Glomerular visceral epithelial cell (primary cell): ENCODE results near the gene TXNRD3.
A peak's percentile ranks its signal among the peaks of the same experiment; 100 is the strongest.
"Not testable (repeated sequence)": the region's sequence is repeated elsewhere in the genome, so short reads cannot be mapped to it uniquely, and the experiment has no call there.

ENCODE experiments used
- DNase-seq: peaks from one replicate; pipeline ENCODE4 v3.0.0-alpha.2; 2016; ENCODE audit errors: extremely low spot score

Gene TXNRD3

DNA sequence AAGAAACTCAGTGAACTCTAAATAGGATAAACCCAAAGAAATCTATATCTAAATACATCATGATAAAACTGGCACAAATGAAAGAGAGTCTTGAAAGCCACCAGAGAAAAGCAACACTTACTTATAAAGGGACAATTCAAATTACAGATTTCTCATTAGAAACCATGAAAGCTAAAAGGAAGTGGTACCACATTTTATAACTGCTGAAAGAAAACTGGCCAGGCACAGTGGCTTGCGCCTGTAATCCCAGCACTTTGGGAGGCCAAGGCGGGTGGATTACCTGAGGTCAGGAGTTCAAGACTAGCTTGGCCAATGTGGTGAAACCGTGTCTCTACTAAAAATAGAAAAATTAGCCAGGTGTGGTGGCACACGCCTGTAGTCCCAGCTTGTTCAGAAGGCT, 59.4 kb downstream of the TXNRD3 start:
- not testable (repeated sequence) for DNase-seq

DNA sequence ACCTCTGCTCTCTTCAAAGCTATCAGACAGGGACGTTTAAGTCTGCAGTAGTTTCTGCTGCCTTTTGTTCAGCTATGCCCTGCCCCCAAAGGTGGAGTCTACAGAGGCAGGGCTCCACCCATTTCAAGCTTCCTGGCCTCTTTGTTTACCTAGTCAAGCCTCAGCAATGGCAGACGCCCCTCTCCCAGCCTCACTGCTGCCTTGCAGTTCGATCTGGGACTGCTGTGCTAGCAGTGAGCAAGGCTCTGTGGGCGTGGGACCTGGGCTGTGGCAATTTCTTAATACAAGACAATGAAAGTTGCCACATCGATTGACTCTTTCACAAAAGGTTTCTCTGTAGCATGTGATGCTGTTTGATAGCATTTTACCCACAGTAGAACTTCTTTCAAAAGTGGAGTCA, 63.4 kb downstream of the TXNRD3 start:
- not testable (repeated sequence) for DNase-seq

DNA sequence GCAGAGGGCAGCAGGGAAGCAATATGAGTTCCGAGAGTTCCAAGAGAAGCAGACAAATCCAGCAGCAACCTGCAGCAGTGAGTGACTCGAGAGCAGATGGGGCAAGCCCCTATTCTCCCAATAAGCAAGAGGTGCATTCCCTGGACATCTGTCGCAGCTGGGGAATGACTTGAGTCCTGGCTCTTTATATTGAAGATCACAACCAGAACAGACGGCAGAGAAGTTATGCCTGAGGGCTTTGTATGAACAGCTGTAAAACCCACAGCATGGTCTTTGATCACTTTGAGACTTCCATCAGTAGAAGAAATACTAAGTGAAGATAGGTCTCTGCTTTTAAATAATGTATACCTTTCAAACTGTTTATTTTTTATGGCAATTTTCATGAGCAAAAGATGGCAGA, 72.6 kb downstream of the TXNRD3 start:
- DNase-seq: no peak

DNA sequence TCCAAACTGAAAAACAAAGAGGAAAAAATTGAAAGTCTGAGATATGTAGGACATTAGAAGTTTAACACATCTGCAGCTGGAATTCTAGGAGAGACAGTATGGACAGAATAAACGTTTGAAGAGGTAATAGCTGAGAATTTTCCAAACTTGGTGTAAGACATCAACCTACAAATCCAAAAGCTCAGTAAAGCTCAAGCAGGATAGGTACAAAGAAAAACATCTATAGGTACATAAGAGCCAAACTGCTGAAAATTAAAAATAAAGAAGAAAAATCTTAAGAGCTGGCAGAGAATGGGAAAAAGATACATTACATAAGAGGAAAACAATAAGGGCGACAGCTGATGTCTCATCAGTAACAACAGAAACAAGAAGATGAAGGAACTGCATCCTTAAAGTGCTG, 73.4 kb downstream of the TXNRD3 start:
- DNase-seq: no peak

DNA sequence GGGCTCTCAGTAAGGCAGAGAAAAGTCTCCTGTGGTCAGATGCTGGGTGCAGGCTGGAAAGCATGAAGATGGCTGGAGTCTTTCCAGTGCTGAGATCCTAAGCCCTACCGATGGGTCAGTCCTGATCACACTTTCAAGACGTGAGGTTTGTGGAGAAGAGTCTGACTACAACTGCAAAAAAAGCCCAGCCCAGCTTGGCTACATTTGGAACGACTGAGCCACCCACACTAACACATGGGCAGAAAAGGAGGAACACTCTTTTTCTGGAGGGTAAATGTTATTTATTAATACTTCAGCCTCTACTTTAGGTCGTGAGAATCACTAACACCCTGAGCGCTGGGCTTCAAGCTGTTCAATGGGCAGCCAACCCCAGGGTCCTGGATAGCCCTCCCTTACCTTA, 74.2 kb downstream of the TXNRD3 start:
- DNase-seq: no peak

DNA sequence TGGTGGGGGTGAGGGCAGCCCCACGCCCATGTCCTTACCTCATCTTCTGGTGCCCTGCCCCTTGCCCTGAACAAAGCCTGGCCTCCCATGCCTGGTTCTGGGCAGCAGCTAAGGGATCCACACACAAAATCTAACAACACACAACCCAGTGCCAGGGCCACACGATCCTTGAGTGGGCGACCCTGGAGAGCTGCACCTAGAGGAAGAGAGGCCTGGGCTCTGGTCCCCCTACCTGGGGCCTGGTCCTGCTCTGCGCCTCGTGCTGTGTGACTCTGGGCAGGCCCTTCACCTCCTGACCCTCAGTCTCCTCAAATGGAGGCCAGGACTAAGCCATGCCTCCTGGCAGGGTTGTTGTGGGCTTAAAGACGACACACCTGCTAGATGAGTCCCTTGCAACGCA, 76.2 kb downstream of the TXNRD3 start:
- no peak for DNase-seq

DNA sequence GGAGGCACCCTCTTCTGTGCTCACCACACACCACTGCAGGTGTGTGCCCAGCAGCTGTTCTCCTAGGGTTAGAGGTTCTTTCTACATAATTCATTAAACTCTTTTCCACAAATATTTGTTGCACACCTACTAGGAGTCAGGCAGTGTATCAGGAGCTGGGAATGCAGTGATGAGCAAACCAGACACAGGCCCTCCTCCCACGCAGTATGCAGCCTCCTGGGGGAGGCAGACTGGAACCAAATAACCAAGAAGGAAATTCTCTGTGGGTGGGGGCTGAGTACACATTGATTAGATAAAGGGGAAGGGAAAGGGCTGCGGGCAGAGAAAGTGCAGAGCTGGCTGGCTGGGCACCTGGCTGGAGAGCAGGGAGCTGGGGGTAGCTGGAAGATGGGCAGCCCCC, 77.7 kb downstream of the TXNRD3 start:
- no peak for DNase-seq

DNA sequence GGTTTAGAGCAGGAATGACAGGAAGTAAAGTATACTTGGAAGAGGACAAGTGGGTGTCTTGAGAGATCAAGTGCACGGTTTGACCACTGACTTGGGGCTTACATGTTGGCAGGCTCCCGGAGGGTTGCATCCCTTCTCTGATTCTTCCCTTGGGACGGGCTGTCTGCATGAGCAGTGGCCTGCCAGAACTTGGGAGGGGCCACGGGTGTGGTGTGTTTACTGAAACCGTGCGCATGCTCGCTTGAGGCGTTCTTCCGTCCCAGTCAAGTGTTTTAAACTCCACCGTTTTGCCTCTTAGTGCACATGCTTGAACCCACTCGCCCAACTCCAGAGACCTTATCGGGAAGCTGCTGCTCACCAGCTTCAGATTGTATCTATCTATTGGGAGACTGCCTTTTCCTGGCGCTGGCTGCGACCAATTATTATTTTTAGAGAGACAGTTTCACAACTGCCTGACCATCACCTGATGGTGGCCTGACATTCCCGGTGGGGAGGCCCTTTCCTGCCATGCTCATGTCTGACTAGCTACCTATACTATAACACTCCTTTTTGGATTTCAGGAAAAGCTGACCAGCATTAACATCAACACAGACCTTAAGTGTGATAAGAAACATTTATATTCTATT, 81.3 kb downstream of the TXNRD3 start:
- DNase-seq: no peak

DNA sequence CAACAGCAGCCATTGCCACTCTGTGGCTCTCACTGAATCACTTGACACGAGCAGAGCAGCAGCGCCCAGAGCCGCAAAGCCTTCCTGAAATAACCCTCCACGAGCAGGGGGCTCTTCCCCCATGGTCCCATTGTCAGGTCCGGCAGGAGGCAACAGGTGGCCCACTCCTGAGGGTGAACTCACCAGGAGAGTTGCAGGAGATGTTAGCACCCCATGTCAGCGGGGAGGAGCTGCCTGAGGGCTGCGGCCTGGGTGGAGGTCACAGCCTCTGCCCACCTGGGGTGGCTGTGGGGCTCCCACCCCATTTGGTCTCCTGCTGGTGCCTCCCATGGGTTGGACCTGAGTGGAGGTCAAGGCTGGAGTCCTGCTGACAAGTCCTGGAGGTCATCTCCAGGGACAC, 83.8 kb downstream of the TXNRD3 start:
- no peak for DNase-seq

DNA sequence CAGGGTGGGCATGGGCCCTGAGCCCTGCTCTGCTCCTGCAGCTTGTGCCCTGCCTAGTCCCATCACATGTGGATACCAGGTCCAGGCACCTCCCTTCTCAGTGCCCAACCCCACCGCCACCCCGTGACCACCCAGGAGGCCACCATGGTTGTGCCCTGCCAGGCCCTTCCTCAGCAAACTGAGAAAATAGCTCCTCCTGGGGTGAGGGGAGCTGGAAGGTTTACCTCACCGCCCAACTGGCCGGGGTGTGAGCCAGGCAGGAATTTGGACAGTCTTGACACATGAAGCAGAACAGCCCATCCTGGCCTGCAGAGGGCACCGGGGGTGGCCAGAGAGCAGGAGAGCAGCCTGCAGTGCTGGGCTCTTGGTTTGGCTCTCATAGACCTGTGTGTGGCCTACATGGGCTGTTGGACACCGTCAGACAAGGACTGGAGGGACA, 84.8 kb downstream of the TXNRD3 start:
- DNase-seq: no peak

DNA sequence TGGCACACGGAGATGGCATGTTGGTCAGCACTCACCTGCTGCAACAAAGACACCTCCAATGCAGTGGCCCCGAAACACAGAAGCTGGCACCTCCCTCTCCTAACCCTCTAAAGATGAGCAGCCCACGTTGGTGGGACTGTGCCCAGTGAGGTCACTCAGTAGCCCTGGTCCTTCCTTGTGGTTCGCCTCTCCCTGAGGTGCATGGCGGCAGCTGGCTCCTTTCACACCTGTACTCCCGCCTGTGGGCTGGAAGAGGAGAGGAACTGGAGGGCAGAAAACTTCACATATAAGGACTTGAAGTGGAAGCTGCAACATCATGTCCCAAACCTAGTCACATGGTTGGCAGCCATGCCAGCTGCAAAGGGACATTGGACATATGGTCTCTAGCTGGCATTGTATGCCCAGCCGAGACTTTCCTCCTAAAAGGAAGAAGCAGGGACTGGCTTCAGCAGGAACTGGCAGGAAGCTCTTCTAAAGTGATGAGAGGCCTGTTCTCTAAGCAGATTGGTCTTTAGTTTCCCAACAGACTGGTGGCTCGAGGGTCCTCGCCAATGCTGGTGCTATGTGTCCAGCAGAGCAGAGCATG, 85.4 kb downstream of the TXNRD3 start:
- no peak for DNase-seq

DNA sequence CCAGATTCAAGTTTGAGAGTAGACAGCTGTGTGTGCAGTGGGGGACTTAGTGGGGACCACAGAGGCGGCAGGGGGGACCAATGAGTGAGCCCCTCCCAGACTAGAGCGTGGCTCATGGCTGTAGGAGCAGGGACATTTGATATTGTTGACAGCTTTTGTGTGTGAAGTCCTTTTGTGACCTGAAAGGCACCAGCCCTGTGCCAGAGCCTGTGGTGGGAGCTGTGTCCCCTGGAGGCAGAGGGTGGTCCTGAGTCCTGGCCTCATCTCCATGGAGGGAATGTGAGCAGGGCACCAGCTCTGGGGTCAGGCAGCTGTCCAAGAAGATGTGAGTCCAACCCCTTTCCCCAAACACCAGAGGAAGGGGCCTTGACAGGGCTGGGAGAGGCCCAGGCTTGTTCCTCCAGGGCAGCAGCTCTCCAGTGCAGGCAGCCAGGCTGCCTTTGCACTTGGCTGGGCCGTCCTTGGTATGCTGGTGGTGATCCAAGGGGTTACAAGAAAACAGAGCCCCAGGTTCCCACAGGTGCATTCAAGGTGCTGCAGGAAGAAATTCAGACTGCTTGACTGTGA, 86.1 kb downstream of the TXNRD3 start:
- no peak for DNase-seq

DNA sequence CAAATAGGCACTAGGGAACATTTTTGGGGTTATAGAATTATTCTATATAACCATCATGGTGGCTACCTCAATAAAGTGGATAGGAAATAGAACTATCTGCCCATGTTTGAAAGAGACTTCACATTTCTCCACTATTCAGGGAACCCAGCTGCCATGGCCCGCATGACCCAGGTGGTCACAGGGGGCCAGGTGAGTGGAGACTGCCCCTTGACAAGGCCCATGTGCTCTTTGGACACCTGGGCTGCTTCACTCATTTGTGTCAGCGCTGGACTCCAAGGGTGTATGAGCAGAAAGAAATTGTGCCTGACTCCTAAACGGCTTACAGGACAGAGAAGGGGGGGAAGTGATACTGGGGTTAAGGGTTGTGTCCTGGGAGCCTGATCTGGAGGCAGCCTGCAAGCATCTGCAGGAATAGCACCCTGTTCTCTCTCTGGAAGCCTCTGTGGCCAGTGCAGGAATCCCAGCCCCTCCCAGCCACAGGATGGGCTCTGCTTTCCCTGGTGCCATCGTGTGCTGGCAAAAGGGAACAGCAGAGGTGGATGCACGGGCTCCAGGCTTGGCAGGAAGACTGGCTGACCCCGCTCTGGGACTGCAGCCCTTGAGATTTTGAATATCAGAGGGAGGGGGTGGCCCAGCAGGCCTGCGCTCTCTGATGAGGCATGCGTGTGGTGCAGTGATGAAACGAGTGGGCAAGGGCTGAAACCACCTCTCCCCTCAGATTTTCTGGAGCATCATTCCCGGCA, 87.1 kb downstream of the TXNRD3 start:
- peak; percentile 31 for DNase-seq

DNA sequence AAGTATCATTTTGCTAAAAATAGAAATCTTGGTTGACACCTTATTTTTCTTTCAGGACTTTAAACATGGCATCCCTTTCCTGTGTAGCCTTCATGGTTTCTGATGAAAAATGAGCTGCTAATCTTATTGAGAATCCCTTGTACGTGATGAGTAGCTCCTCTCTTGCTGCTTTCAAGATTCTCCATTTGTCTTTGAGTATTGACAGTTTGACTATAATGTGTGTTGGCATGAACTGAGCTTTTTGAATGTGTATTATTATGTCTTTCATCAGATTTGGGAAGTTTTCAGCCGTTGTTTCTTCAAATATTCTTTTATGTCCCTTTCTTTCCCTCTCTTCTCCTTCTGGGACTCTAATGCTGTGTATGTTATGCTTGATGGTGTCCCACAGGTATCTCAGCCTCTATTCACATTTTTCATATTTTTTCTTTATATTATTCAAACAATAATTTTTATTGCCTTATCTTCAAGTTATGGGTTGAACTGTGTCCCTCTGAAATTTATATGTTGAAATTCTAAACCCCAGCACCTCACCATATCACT, 92.1 kb downstream of the TXNRD3 start:
- DNase-seq: no peak

DNA sequence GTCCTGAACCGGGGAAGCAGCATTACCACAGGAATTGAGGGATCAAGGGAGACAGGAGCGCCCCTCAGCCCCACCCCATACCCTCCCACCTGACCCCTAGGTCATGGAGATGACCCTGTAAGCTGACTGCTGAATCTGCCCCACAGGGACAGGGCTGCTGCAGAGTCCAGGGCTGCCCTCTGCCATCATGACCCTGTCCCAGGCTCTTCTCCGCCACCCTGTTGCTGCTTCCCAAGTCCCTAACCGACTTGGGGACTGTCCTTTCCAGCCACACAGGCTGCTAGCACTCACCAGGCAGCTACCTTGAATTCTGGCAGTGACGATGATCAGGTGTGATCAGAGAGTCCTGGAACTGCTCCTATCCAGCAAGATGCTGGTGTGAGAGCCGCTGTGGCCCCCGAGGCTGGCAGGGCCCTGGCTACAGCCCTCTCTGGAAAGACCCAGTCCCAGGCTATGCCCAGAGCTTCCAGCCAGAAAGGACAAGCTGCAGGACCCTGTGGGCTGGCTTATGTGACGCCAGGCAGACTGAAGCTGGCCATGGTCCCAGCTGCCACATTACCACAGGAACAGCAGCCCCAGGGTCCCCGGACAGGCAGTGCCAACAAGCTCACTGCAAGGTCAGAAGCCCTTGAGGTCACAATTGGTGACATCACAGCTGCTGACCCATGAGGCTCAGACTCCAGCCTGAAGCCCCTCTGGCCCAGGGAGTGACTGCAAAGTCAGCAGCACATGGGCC, 96.4 kb downstream of the TXNRD3 start, which contains the start of gene C3orf22:
Gene C3orf22 (minus strand): TSS at position 597 of the 736 bp plus-strand sequence. CDS start 5,542 bp downstream, outside the sequence.
- DNase-seq: no peak

DNA sequence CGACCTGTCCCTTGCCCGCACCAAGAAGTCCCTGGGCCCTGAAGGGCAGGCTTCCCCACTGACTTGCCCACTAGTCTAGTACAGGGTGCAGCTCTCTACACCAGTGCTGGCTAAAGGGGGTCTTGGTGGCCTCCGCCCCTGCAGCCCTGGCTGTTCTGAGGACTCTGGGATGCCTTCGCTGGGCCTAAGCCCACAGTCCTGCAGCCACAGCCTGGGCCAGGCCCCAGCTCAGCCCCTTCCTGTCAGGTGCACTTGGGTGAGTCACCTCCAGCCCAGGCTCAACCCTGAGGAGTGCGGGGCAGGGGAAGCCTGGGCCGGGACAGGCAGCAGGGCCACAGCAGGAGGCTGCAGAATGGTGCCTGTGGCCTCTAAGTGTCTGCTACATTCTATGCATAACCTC, 97.2 kb downstream of the TXNRD3 start:
- DNase-seq: no peak

DNA sequence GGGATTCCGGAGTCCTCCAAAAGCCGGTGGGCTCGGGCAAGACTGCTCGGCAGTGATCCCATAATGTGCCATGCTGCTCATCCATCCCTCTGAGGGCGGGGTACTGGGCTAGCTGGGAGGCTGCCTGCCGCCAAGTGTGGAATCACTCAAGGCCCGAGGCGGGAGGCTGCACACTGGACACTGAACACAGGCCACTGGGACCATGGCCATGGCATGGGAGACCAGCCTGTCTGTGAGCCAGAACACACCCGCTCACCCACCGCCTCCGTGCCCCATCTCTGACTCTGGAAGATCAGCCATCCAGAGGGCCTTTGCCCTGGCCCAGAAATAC, 97.5 kb downstream of the TXNRD3 start:
- no peak for DNase-seq
